Stimulated activated CD4-positive, alpha-beta T cell treated with anti-CD3 and anti-CD28 coated beads, Interleukin-2, amount 100 ng/mL, for 48 hours (primary cell): Measurements from ENCODE around the gene CTF1.
"Not testable (repeated sequence)": the region's sequence is repeated elsewhere in the genome, so short reads cannot be mapped to it uniquely, and the experiment has no call there.

ENCODE experiments used
- DNase-seq, 2 donors: peaks; one replicate each; pipeline ENCODE4 v3.0.0-alpha.2; 2020

The CTF1 gene, protein sequence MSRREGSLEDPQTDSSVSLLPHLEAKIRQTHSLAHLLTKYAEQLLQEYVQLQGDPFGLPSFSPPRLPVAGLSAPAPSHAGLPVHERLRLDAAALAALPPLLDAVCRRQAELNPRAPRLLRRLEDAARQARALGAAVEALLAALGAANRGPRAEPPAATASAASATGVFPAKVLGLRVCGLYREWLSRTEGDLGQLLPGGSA

DNA sequence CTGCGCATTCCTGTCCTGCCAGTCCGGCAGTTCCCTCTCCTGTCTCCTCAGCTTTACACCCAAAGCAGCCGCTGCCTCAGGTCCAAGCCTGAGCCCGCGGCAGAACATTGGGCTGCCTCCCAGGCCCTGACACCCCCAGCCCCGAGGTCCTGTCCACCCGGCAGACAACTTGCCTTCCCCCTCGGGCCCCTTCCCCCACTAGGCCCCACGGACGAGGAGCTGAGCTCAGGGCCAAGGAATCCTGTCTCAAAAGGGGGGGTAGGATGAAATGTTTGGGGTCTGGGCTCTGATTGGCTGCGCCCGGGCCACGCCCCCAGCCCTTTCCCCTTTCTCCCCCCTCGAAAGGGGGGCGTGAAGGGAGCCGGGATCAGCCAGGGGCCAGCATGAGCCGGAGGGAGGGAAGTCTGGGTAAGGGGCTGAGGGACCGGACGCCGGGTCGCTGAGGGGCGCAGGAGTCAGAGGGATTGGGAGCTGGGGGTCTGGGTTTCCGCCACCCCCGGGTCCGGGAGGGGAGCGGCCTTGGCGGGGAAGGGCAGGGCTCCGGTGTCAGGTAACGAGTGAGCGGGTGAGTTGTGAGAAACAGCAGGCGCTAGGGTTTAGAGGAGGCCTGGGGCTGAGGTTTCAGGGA, at the start of gene CTF1:
Gene CTF1 (plus strand): TSS at position 354 of the 628 bp plus-strand sequence. CDS start 30 bp downstream, at position 384.
- no peak for DNase-seq

DNA sequence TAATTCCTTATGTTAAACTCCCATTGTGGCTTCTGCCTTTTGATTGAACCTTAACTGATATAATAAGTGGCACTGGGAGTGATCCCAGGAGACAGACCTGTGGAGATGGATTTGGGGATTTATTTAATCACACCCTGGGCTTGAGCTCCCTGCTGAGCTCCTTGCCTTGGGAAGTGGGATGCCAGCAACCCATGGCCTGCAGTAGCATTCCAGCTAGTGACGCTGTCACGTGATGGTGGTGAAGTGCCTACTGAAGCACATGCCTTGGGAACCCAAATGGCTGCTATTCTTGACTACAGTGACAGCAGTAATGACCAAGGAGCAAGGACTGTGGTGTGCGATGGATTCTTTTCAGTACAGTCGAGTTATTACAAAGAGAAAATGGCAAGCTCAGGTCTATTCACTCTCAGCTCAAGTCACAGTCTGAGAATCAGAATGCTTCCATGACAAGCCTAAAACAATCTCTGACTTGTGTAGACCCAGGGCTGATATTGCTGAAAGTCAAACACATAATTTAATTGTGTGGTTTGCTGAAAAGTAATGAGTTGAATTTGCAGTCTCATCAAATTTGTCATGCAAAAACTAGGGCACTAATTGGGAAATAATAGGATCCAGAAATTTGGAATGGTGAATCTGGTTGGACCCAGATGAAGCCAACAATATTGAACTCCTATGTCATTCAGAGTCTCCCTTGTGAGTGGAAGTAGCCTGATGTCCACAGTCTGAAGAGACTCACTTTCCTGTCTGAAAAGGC, 49.6 kb upstream of the CTF1 start:
- no peak for DNase-seq

DNA sequence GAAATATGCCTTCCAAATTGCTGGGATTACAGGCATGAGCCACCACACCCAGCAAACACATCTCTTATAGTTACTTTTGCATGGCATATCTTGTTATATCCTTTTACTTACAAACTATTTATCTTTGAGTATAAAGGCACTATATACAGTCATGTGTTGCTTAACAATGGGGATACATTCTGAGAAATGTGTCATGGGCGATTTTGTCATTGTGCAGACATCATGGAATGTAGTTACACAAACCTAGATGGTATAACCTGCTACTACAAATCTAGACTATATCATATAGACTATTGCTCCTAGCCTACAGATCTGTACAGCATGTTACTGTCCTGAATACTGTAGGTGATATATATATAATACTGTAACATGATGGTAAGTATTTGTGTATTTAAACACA, 46.2 kb upstream of the CTF1 start:
- no peak for DNase-seq

DNA sequence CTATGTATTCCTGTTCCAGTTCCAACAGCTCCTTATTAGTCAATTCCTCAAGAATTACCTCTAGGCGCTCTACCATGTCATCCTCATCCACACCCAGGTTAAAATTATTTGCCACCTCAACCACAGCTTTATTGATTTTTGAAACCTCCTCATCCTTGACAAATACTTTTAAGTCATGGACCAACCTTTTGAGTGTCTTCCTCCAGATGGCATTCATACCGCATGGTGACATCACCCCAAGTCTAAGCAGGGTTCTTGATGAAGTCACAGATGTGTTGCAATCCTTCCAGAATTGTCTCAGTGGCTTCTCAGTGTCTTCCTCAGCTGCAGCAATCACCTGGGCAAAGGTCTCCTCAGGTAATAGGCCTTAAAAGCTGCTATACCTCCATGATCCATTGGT, 42.7 kb upstream of the CTF1 start:
- no peak for DNase-seq

DNA sequence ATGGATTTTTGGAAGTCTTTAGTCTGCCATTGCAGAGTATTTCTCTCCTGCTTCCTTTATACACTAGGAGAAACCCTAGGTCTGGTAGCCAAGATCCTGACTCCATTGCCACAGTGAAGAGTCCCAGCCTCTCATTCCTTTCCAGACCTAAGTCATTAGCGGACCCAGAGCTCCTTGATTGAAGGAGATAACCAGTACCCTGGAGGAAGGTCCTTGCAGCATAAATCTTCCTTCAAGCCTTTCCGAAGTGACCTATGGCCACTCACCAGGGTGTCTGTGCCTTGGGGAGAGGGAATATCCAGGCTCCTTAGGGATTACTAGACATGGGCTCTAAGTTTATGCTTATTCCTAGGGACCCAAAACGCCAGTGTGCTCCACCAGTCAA, 38.3 kb upstream of the CTF1 start:
- no peak for DNase-seq

DNA sequence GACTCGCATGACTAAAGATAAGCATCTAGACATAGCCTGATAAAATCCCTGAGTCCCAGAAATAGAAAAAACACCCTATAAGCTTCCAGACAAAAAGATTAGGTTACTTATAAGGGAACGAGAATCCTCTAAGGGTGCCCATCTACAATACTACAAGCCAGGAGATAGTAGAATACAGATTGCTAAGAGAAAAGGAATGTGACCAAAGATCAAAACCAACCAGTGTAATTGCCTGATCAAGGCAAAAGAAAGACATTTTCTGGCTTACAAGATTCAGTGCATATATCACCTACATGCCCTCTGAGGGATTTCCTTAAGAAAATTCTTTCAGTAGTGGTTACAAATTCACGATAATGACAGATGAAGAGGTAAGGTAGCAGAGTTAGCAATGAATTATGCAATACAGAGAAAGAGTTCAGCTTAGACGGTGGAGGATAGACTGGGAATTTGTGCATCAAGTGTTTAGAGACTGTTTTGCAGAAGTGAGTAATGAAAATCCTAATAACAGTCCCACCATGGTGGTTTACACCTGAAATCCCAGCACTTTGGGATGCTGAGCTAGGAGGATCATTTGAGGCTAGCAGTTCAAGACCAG, 37.5 kb upstream of the CTF1 start:
- no peak for DNase-seq

DNA sequence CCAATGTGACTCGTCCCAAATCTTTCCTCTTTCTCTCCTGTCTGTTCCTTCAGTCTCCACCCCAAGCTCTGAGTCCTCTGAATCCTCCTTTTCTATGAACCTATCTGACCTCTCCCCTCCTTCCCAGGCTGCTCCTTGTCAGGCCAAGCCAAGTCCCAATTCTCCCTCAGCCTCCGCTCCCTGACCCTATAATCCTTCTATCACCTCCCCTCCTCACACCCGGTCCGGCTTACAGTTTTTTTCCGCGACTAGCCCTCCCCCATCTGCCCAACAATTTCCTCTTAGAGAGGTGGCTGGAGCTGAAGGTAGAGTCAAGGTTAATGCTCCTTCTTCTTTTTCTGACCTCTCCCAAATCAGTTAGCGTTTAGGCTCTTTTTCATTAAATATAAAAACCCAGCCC, 35.7 kb upstream of the CTF1 start:
- not testable (repeated sequence) for DNase-seq

DNA sequence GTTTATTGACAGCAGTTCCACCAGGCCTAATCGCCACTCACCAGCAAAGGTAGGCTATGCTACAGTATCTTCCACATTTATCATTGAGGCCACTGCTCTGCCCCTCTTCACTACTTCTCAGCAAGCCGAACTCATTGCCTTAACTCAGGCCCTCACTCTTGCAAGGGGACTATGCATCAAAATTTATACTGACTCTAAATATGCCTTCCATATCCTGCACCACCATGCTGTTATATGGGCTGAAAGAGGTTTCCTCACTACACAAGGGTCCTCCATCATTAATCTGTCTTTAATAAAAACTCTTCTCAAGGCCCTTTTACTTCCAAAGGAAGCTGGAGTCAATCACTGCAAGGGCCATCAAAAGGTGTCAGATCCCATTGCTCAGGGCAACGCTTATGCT, 33.2 kb upstream of the CTF1 start:
- DNase-seq = not testable (repeated sequence)

DNA sequence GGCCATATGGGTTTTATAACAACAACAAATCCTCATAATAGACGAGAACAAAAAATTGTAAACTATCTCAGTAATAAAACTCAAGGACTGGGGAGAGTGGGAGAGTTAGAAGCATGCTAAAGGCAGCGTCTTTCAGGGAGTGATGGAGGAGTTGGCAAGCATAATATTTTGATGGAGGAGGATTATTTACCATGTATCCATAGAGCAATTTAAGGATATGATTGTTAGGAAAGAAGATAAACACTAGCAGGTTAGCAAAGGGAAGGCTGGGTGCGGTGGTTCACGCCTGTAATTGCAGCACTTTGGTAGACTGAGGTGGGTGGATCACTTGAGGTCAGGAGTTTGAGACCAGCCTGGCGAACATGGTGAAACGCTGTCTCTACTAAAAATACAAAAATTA, 30.4 kb upstream of the CTF1 start:
- DNase-seq = no peak

DNA sequence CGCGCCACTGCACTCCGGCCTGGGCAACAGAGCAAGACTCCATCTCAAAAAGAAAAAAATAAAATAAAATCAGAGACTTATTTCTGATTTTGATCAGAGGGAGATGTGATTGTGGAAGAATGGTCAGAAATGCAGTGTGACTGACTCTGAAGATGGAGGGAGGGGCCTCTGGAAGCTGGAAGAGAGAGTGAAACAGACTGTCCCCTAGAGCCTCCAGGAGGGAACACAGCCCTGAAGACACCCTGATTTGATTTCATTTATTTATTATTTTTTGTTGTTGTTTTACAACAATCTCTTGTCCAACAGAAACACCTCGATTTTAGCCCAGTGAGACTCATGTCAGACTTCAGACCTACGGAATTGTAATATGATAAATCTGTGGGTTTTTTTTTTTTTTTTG, 28.7 kb upstream of the CTF1 start:
- DNase-seq = no peak

DNA sequence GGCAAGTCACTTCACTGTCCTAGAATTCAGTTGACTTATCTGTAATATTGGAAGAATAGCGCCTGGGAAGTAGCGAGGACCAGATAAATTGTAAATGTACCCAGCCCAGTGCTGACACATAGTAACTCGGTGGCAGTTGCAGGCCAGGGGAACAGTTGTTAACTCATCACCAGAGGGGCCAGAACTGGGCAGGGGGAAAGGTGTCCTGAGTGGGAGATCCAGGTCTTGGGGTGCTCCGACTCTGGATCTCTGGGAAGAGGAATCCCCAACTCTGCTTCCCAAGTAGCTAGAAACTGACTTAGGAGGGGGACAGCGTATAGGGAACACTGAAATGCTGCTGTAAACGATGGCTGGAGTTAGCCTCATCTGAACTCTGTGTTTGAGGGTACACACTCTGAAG, 25.5 kb upstream of the CTF1 start:
- no peak for DNase-seq

DNA sequence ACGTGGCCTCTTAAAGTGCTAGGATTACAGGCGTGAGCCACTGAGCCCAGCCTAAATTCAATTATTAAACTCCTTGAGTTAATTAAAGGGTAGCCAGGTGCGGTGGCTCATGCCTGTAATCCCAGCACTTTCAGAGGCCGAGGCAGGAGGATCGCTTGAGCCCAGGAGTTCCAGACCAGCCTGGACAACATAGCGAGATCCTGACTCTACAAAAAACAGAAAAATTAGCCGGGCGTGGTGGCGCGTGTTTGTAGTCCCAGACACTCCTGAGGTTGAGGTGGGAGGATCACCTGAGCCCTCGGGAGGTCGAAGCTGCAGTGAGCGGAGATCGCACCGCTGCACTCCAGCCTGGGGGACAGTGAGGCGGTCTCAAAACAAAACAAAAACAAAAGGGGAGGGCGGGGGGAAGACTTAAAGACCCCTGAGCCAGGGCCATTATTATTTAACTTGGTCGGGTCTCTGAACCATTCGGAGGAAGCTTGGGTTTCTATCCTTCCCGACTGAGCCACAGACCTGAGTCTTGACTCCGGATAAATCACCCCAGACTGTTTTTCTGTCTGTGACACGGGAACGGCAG, 22.1 kb upstream of the CTF1 start:
- no peak for DNase-seq

DNA sequence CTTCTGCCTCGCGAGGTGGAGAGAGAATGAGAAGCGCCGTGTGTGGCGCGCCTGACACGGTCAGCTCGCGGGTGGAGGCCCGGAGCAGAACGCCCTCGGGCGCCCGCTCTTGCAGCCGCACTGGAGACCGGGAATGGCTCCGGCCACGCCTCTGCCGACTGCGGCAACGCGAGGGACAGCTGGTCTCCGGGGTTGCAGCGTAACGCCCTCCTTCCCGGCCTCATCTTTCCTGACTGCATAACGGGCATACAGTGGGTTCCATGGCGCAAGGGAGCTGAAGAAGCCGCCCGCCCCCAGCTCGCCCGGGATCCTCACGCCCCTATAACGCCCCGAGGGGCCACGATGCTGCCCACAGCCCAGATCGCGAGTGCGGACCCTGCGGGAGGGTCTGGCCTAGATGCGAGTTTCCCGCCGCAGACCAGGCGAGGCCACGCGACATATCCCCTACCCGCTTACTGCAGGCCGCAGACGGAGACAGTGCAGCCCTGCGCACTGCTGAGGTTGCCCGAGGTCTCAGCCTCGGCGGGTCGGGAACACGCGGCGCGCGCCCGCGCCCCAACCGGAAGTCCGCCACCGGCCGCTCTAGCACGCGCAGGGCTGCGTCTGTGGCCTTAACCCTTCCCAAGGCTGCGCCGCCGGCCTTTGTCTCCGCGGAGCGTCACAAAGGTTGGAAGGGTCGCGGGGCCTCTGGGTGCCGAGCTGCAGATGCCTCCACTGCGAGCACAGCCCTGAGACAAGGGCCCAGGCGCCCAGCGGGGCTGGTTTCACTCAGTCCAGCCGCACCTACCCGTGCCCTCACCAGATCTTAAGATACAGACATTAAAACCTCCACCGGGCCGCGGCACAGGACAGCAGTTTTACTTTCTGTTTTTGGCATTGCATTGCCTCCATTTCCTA, 21.3 kb upstream of the CTF1 start:
- peak; percentile 83 to 86 for DNase-seq

DNA sequence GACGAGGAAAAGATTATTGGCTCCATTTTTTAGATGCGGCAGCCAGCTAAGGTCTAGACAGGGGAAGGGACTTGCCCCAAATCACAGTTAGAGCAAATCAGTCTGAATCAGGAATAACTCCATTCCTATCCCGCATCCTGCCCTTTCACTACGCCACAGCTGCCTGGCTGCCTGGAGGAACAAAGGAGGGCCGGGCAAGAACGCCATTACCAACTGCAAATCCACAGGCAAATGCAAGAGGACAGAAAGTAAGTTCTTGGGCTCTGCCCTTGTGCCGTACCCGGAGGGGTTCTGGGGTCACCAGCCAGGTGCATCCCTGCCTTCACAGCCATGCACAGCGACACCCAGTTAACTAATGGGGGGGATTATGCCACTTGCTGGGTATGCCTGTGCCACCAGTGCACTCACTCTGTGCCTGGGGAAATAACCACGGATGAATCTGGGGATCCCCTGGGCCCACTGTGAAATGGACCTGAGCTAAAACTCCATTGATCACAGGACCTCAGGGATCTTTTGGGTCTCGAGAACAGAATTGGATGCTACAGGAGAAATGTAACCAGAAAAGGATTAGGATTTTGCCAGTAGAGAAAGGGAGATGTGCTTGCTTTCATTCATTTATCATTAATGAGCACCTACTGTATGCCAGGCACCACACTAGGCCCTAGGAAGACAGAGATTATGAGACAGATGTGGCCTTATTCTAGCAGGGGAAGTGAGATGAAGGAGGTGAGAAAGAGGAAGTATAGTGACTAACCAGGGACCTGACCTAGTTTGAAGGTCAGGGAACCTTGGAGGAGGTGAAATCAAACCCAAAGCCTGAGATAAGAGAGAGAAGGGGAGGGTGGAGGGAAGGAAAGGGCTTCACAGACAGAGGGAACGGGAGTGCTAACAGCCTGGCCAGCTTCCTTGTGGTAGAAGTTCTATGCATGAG, 20.3 kb upstream of the CTF1 start:
- DNase-seq = no peak

DNA sequence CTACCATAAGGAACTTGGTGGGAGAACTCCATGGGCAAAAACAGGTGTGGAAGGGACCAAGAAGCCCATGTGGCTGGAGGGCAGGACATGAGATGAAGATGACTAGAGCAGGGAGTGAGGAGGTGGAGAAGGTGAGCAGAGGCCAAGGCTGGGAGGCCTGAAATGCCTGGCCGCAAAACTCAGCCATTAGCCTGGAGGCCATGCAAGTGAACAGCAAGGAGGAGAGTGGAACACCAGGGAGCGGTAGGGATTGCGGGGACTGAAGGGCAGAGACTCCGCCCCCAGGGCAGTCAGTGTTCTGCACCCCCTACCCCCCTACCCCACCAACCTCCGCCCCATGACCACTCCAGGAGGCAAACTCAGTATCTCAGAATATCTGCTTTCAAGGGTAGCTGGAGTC, 19.5 kb upstream of the CTF1 start:
- DNase-seq = no peak

DNA sequence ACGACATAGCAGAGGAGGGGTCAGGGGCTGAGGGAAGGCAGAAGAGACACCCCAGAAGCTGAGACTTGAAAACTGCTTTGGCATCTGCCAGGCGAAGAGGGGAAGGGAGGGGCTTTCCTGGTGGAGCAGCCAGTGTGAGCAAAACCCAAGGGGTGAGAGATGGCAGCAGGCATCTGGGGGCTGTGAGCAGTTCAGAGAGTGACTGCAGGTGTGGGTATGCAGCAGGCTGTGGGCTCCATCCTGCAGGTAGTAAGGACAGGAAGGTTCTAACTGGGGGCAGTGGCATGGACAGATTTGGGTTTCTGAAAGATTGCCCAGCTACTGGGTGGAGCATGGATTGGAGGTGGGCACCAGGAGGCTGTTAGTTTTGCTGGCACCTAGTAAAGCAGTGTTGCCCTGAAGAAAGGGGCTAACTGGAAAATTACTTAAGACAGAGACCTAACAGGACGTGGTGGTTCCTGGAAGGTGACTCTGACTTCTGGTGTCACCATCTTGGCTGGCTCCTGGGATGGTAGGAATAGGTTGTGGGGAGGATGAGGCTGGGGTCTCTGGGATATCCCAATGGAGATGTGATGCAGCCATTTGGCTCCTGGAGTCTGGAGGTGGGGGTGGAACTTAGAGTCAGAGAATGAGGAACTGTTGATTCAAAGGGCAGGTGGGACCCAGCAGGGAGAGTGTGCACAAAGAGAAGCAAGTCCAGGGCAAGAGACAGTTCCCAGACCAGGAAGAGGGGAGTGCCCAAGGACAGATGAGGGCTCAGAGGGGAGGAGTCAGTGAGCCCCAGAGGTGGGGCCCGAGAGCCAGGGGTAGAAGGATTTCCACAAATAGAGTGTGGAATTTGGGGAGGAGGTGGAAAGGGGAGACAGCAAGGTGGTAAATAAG, 13.7 kb upstream of the CTF1 start:
- DNase-seq = no peak

DNA sequence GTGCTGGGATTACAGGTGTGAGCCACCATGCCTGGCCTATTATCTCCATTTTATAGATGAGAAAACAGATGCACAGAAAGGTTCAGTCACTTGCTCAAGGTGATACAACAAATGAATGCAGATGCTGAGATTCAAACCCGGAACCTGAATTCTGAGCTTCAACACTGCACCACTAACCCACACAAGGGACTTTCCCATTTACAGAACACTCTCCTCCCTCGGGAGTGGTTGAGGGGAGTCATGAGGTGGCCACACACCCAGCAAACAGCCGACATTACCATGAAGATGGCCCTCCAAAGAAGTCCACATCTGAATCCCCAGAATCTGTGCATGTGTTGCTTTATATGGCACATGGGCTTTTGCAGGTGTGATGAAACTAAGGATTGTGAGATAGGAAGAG, 11.7 kb upstream of the CTF1 start:
- DNase-seq = no peak

DNA sequence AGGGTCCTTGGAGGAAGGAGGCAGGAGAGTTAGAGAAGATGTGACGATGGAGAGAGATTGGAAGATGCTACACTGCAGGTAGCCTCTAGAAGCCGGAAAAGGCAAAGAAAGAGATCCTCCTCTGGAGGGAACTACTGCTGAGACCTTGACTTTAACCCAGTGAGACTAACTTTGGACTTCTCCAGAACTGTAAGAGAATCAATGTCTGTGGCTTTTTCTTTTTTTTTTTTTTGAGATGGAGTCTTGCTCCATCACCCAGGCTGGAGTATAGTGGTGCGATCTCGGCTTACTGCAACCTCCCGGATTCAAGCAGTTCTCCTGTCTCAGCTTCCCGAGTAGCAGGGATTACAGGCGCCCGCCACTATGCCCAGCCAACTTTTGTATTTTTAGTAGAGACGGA, 11.2 kb upstream of the CTF1 start:
- DNase-seq = no peak

DNA sequence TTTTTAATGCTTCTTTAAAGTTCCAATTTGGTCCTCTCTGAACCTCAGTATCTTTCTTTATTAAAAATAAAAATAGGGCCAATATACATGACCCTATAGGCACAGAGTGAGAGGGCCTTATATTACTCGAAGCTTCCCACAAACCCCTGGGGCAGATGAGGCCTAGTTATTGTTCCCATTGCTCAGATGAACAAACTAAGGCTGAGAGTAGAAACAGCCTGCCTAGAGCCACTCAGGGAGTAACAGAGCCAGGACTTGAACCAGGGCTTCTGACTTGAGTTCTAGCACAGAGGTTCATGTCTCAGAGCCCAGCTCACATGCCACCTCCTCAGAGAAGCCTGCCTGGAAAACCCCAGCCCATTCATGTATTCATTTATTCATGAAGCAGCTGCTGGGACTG, 10.3 kb upstream of the CTF1 start:
- no peak for DNase-seq

DNA sequence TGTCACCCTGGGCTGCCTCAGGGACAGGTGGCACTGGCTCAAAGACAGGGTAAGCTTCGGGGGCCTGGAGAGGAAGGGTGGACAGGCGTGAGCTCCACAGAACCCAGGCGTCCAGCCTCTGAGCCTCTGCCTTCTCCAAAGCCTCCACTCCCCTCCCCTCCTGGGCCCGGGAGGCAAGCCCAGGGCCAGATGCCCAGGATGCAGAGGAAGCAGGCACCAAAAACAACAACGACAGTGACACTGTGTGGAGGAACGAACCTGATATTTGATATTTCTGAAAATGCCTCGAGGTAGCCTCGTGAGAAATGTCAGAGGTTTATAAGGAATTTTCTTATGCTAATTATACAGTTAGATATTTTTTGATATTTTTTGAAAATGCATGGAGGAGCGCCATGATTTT, 8.5 kb upstream of the CTF1 start:
- no peak for DNase-seq
